HepG2 (cell line): ENCODE data around the gene GOLT1A. TPM values are rescaled to one million over a fixed set of nuclear protein-coding genes. Genes with fewer than 3 reads are reported as not detected.

Experiments
- AGO2 ChIP-seq: fragments of 200-400 bp; formaldehyde crosslinking; optimal IDR thresholded peaks from 2 replicates; pipeline ENCODE3; 2017; ENCODE audit warnings: mild to moderate bottlenecking, low read depth, low read length, moderate library complexity
- ARID2 ChIP-seq: sonication (generic); formaldehyde crosslinking; IDR thresholded peaks from 2 replicates; pipeline ENCODE4 v1.8.1; 2022; ENCODE audit warnings: mild to moderate bottlenecking, missing genetic modification reagents, borderline replicate concordance
- CC2D1A ChIP-seq: sonication (generic); formaldehyde crosslinking; IDR thresholded peaks from 2 replicates; pipeline ENCODE4 v1.8.1; 2023; ENCODE audit warnings: mild to moderate bottlenecking, missing genetic modification reagents
- HHEX ChIP-seq: IDR thresholded peaks from 2 replicates; pipeline ENCODE4 v1.6.1; 2016; ENCODE audit warnings: control low read depth
- KDM2A ChIP-seq: sonication (generic); formaldehyde crosslinking; IDR thresholded peaks from 2 replicates; pipeline ENCODE4 v1.4.0; 2020; ENCODE audit warnings: low read depth, missing genetic modification reagents, borderline replicate concordance
- KMT2A ChIP-seq: sonication (generic); formaldehyde crosslinking; IDR thresholded peaks from 2 replicates; pipeline ENCODE4 v1.4.0; 2020; ENCODE audit warnings: missing genetic modification reagents
- MED1 ChIP-seq: sonication (generic); formaldehyde crosslinking; IDR thresholded peaks from 2 replicates; pipeline ENCODE4 v1.4.0; 2020; ENCODE audit warnings: missing genetic modification reagents
- ONECUT2 ChIP-seq: sonication (generic); formaldehyde crosslinking; IDR thresholded peaks from 2 replicates; pipeline ENCODE4 v1.4.0; 2020; ENCODE audit warnings: missing genetic modification reagents
- PAF1 ChIP-seq: IDR thresholded peaks from 2 replicates; pipeline ENCODE4 v1.6.1; 2016; ENCODE audit warnings: missing genetic modification reagents, missing compliant biosample characterization
- PITX1 ChIP-seq: sonication (generic); formaldehyde crosslinking; IDR thresholded peaks from 2 replicates; pipeline ENCODE4 v1.5.1; 2020; ENCODE audit warnings: mild to moderate bottlenecking, missing genetic modification reagents
- RFXANK ChIP-seq: IDR thresholded peaks from 2 replicates; pipeline ENCODE4 v1.6.1; 2016
- SALL2 ChIP-seq: sonication (generic); formaldehyde crosslinking; IDR thresholded peaks from 2 replicates; pipeline ENCODE4 v1.8.1; 2023; ENCODE audit warnings: mild to moderate bottlenecking, missing genetic modification reagents, inconsistent platforms
- TRIM24 ChIP-seq: sonication (generic); formaldehyde crosslinking; IDR thresholded peaks from 2 replicates; pipeline ENCODE4 v1.8.0; 2022; ENCODE audit warnings: mild to moderate bottlenecking, missing genetic modification reagents
- YEATS4 ChIP-seq: sonication (generic); formaldehyde crosslinking; IDR thresholded peaks from 2 replicates; pipeline ENCODE4 v1.4.0; 2020; ENCODE audit warnings: missing genetic modification reagents, borderline replicate concordance
- ZBTB42 ChIP-seq: sonication (generic); formaldehyde crosslinking; IDR thresholded peaks from 2 replicates; pipeline ENCODE4 v1.5.0; 2020; ENCODE audit warnings: mild to moderate bottlenecking, missing genetic modification reagents
- ZNF101 ChIP-seq: sonication (generic); formaldehyde crosslinking; IDR thresholded peaks from 2 replicates; pipeline ENCODE4 v1.4.0; 2020; ENCODE audit warnings: mild to moderate bottlenecking, low read depth, missing genetic modification reagents, borderline replicate concordance
- ZNF143 ChIP-seq: sonication (generic); formaldehyde crosslinking; IDR thresholded peaks from 2 replicates; pipeline ENCODE4 v1.4.0; 2020; ENCODE audit warnings: missing genetic modification reagents
- ZNF510 ChIP-seq: sonication (generic); formaldehyde crosslinking; IDR thresholded peaks from 2 replicates; pipeline ENCODE4 v1.4.0; 2020; ENCODE audit warnings: low read depth, mild to moderate bottlenecking, missing genetic modification reagents
- ZNF614 ChIP-seq: IDR thresholded peaks from 2 replicates; pipeline ENCODE4 v1.6.1; 2018; ENCODE audit warnings: missing biosample characterization, missing genetic modification reagents, inconsistent platforms, borderline replicate concordance
- polyA plus RNA-seq, 8 experiments: library from polyadenylated mRNA; depleted of rRNA in 3 of 8; stranded (reverse) in 7 of 8; unstranded in 1 of 8; fragments of >200 nt; fragmentation: Illumina TruSeq in 4 of 8; extraction: Trizol in 4 of 8; gene quantifications; 2 replicates each; pipeline versions ENCODE4 v1.2.1 to v1.2.3, GENCODE V29; 2011 to 2016; ENCODE audit warnings: low read depth in 4 of 8, missing spikeins in 1 of 8, mixed read lengths in 1 of 8; ENCODE audit not compliant: insufficient read depth in 1 of 8
- total RNA-seq, 5 experiments: library from RNA; depleted of rRNA; stranded (reverse); fragments of >200 nt; fragmentation: Illumina TruSeq; extraction: Trizol; gene quantifications; 2 replicates each; pipeline ENCODE4 v1.2.3, GENCODE V29; 2016; ENCODE audit warnings: low read depth in 1 of 5
- TF ChIP-seq, protein P1 (sequence below): sonication (generic); formaldehyde crosslinking; IDR thresholded peaks from 2 replicates; pipeline ENCODE4 v1.8.1; 2023; ENCODE audit warnings: missing genetic modification reagents, inconsistent platforms, borderline replicate concordance
- TF ChIP-seq, protein P2 (sequence below): sonication (generic); formaldehyde crosslinking; IDR thresholded peaks from 2 replicates; pipeline ENCODE4 v1.4.0; 2020; ENCODE audit warnings: missing genetic modification reagents
- TF ChIP-seq, protein P3 (sequence below): sonication (generic); formaldehyde crosslinking; IDR thresholded peaks from 2 replicates; pipeline ENCODE4 v1.5.1; 2020; ENCODE audit warnings: mild to moderate bottlenecking, missing genetic modification reagents, borderline replicate concordance

GOLT1A gene
- total and polyA plus RNA-seq, 2 of the 13 experiments (the other 11 are each of a cell fraction or from before 2014, with no cell fraction given) = 25.8 to 28.0 TPM

- TF ChIP-seq KDM2A (CRISPR knock-in tag) = peak; percentile 29; the same call in 1 of the 2 replicates
- no peak for TF ChIP-seq TRIM24 (CRISPR knock-in tag)
- no peak for TF ChIP-seq ARID2 (CRISPR knock-in tag)
- no peak for TF ChIP-seq PITX1 (CRISPR knock-in tag)
- TF ChIP-seq HHEX (CRISPR knock-in tag) = no peak
- no peak for TF ChIP-seq ZNF101 (CRISPR knock-in tag)
- TF ChIP-seq MED1 (CRISPR knock-in tag) = no peak
- TF ChIP-seq, protein P1, sequence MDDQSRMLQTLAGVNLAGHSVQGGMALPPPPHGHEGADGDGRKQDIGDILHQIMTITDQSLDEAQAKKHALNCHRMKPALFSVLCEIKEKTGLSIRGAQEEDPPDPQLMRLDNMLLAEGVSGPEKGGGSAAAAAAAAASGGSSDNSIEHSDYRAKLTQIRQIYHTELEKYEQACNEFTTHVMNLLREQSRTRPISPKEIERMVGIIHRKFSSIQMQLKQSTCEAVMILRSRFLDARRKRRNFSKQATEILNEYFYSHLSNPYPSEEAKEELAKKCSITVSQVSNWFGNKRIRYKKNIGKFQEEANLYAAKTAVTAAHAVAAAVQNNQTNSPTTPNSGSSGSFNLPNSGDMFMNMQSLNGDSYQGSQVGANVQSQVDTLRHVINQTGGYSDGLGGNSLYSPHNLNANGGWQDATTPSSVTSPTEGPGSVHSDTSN (CRISPR knock-in tag) = no peak
- TF ChIP-seq KMT2A (CRISPR knock-in tag) = no peak
- TF ChIP-seq ZNF143 = no peak
- no peak for TF ChIP-seq ONECUT2 (CRISPR knock-in tag)
- TF ChIP-seq YEATS4 (CRISPR knock-in tag) = no peak; the same call in 1 of the 2 replicates
- no peak for TF ChIP-seq SALL2 (CRISPR knock-in tag)
- TF ChIP-seq AGO2 = no peak
- TF ChIP-seq RFXANK = no peak
- no peak for TF ChIP-seq CC2D1A (CRISPR knock-in tag)
- TF ChIP-seq, protein P2, sequence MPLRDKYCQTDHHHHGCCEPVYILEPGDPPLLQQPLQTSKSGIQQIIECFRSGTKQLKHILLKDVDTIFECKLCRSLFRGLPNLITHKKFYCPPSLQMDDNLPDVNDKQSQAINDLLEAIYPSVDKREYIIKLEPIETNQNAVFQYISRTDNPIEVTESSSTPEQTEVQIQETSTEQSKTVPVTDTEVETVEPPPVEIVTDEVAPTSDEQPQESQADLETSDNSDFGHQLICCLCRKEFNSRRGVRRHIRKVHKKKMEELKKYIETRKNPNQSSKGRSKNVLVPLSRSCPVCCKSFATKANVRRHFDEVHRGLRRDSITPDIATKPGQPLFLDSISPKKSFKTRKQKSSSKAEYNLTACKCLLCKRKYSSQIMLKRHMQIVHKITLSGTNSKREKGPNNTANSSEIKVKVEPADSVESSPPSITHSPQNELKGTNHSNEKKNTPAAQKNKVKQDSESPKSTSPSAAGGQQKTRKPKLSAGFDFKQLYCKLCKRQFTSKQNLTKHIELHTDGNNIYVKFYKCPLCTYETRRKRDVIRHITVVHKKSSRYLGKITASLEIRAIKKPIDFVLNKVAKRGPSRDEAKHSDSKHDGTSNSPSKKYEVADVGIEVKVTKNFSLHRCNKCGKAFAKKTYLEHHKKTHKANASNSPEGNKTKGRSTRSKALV = no peak
- TF ChIP-seq, protein P3, sequence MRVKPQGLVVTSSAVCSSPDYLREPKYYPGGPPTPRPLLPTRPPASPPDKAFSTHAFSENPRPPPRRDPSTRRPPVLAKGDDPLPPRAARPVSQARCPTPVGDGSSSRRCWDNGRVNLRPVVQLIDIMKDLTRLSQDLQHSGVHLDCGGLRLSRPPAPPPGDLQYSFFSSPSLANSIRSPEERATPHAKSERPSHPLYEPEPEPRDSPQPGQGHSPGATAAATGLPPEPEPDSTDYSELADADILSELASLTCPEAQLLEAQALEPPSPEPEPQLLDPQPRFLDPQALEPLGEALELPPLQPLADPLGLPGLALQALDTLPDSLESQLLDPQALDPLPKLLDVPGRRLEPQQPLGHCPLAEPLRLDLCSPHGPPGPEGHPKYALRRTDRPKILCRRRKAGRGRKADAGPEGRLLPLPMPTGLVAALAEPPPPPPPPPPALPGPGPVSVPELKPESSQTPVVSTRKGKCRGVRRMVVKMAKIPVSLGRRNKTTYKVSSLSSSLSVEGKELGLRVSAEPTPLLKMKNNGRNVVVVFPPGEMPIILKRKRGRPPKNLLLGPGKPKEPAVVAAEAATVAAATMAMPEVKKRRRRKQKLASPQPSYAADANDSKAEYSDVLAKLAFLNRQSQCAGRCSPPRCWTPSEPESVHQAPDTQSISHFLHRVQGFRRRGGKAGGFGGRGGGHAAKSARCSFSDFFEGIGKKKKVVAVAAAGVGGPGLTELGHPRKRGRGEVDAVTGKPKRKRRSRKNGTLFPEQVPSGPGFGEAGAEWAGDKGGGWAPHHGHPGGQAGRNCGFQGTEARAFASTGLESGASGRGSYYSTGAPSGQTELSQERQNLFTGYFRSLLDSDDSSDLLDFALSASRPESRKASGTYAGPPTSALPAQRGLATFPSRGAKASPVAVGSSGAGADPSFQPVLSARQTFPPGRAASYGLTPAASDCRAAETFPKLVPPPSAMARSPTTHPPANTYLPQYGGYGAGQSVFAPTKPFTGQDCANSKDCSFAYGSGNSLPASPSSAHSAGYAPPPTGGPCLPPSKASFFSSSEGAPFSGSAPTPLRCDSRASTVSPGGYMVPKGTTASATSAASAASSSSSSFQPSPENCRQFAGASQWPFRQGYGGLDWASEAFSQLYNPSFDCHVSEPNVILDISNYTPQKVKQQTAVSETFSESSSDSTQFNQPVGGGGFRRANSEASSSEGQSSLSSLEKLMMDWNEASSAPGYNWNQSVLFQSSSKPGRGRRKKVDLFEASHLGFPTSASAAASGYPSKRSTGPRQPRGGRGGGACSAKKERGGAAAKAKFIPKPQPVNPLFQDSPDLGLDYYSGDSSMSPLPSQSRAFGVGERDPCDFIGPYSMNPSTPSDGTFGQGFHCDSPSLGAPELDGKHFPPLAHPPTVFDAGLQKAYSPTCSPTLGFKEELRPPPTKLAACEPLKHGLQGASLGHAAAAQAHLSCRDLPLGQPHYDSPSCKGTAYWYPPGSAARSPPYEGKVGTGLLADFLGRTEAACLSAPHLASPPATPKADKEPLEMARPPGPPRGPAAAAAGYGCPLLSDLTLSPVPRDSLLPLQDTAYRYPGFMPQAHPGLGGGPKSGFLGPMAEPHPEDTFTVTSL (CRISPR knock-in tag) = no peak
- TF ChIP-seq PAF1 = no peak
- TF ChIP-seq ZNF510 (CRISPR knock-in tag) = no peak
- TF ChIP-seq ZNF614 (CRISPR knock-in tag) = no peak
- TF ChIP-seq ZBTB42 = no peak
These were observed 23.3 kb downstream of the GOLT1A start (continued) for GRCh38 chr1:204190212-204191211.
